Vagina (tissue), 2 donors: ENCODE data around the gene ARHGEF11. TPM values are rescaled to one million over a fixed set of nuclear protein-coding genes. Genes with fewer than 3 reads are reported as not detected.

Experiments
- DNase-seq, 2 donors: peaks; one replicate each; pipeline ENCODE4 v3.0.0-alpha.2; 2017; ENCODE audit errors: extremely low spot score in 2 of 2
- H3K27ac ChIP-seq: fragments of 200-600 bp; sonication (generic); one replicate; pipeline ENCODE4 v1.5.1; 2019
- H3K27me3 ChIP-seq: fragments of 200-600 bp; sonication (generic); one replicate; pipeline ENCODE4 v1.5.1; 2019
- H3K36me3 ChIP-seq, 2 donors: fragments of 200-600 bp; sonication (generic); one replicate each; pipeline ENCODE4 v1.5.1; 2017 to 2019
- H3K4me1 ChIP-seq: fragments of 200-600 bp; sonication (generic); one replicate; pipeline ENCODE4 v1.5.1; 2019
- H3K4me3 ChIP-seq, 2 donors: fragments of 200-600 bp; sonication (generic); 1 replicate in 1 of 2; 2 replicates in 1 of 2; pipeline ENCODE4 v1.5.1; 2016 to 2019
- H3K9me3 ChIP-seq: fragments of 200-600 bp; sonication (generic); one replicate; pipeline ENCODE4 v1.5.1; 2019
- POLR2A ChIP-seq, 2 donors: fragments of 450-650 bp; IDR thresholded peaks; one replicate each; pipeline ENCODE4 v1.6.1; 2017; ENCODE audit warnings: antibody characterized with exemption in 2 of 2, mild to moderate bottlenecking in 2 of 2, moderate library complexity in 2 of 2
- POLR2AphosphoS5 ChIP-seq, 2 donors: sonication (generic); formaldehyde crosslinking; IDR thresholded peaks; one replicate each; pipeline ENCODE4 v1.9.0; 2017; ENCODE audit warnings: antibody characterized with exemption in 2 of 2, mild to moderate bottlenecking in 2 of 2, low read depth in 1 of 2; ENCODE audit not compliant: insufficient read depth in 1 of 2
- intact Hi-C: fragments of 100-400 bp; cut with DNase I; formaldehyde crosslinking; loops from one replicate; pipeline ENCODE4 v1.15.1; 2023
- total RNA-seq: library from RNA; depleted of rRNA; stranded (reverse); fragments of >200 nt; gene quantifications from one replicate; pipeline ENCODE4 v1.2.3, GENCODE V29; 2016
- TF ChIP-seq, protein P1 (sequence below), 3 experiments: fragments of 450-650 bp in 2 of 3; fragments of 200-600 bp in 1 of 3; sonication (generic) in 1 of 3; IDR thresholded peaks; one replicate each; pipeline ENCODE4 v1.5.1; 2017 to 2019; ENCODE audit warnings: antibody characterized with exemption in 3 of 3, mild to moderate bottlenecking in 2 of 3, moderate library complexity in 2 of 3

The ARHGEF11 gene
- total RNA-seq, 1 donor from 2014 or later, result 29.2 TPM

GRCh38 chr1:156970017-156970416, 75.5 kb downstream of the ARHGEF11 start:
- Histone ChIP-seq H3K4me1 (no peaks in the 10 kb centered on the region), H3K27me3 (no peaks in the 10 kb centered on the region), H3K36me3 (peaks cover 0 to 44% of the 10 kb centered on the region in 2 donors), H3K27ac (no peak overlapping the region), H3K9me3 (no peaks in the 10 kb centered on the region), H3K4me3 (no peak overlapping the region)
- intact Hi-C loops, result no loop called here
- TF ChIP-seq, protein P1, sequence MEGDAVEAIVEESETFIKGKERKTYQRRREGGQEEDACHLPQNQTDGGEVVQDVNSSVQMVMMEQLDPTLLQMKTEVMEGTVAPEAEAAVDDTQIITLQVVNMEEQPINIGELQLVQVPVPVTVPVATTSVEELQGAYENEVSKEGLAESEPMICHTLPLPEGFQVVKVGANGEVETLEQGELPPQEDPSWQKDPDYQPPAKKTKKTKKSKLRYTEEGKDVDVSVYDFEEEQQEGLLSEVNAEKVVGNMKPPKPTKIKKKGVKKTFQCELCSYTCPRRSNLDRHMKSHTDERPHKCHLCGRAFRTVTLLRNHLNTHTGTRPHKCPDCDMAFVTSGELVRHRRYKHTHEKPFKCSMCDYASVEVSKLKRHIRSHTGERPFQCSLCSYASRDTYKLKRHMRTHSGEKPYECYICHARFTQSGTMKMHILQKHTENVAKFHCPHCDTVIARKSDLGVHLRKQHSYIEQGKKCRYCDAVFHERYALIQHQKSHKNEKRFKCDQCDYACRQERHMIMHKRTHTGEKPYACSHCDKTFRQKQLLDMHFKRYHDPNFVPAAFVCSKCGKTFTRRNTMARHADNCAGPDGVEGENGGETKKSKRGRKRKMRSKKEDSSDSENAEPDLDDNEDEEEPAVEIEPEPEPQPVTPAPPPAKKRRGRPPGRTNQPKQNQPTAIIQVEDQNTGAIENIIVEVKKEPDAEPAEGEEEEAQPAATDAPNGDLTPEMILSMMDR (IDR thresholded peaks at IDR 0.05), result no peak
- TF ChIP-seq POLR2AphosphoS5 (IDR thresholded peaks at IDR 0.05; ENCODE audit: insufficient read depth in 1 of 2, low read depth in 1 of 2) (no peak), POLR2A (IDR thresholded peaks at IDR 0.05) (no peak)
- DNase-seq, result no peak

GRCh38 chr1:156969496-156969895, 76.0 kb downstream of the ARHGEF11 start:
- no peak for DNase-seq

GRCh38 chr1:156964441-156964840, 81.1 kb downstream of the ARHGEF11 start:
- intact Hi-C loops, result no loop called here
- H3K4me3 ChIP-seq, result no peak overlapping the region
- H3K27ac ChIP-seq, result no peak overlapping the region
- peaks cover 0 to 49% of the 10 kb centered on the region in 2 donors for H3K36me3 ChIP-seq
- no peaks in the 10 kb centered on the region for H3K4me1 ChIP-seq
- no peaks in the 10 kb centered on the region for H3K27me3 ChIP-seq
- DNase-seq, result no peak
- TF ChIP-seq, protein P1 (IDR thresholded peaks at IDR 0.05), result no peak
- TF ChIP-seq POLR2AphosphoS5 (IDR thresholded peaks at IDR 0.05; ENCODE audit: insufficient read depth in 1 of 2, low read depth in 1 of 2) (no peak), POLR2A (IDR thresholded peaks at IDR 0.05) (no peak)
- no peaks in the 10 kb centered on the region for H3K9me3 ChIP-seq

More at GRCh38 chr1:156969496-156969895, 76.0 kb downstream of the ARHGEF11 start:
- intact Hi-C loops, result no loop called here
- Histone ChIP-seq H3K9me3 (no peaks in the 10 kb centered on the region), H3K27ac (no peak overlapping the region), H3K4me1 (no peaks in the 10 kb centered on the region), H3K4me3 (no peak overlapping the region), H3K27me3 (no peaks in the 10 kb centered on the region), H3K36me3 (peaks cover 0 to 41% of the 10 kb centered on the region in 2 donors)
- TF ChIP-seq POLR2AphosphoS5 (IDR thresholded peaks at IDR 0.05; ENCODE audit: insufficient read depth in 1 of 2, low read depth in 1 of 2) (no peak), POLR2A (IDR thresholded peaks at IDR 0.05) (no peak)
- TF ChIP-seq, protein P1 (IDR thresholded peaks at IDR 0.05), result no peak

DNA sequence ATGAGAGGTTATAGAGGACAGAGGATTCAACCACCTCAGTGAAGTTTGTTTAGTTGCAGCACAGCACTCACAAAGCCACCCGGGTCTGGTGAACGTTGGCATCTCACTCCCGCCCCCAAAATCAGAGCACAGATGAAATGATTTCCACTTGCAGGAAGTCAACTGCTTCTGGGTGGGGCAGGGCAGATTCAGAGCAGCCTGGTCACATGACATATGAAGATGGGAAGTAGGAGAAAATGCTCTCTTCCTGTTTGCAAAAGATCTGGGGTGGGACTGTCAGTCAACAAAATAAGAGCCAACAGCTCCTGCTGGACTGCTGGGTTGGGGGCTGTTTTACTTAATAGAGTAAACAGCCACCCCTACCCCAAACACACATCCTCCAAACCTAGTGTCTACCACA, 81.9 kb downstream of the ARHGEF11 start:
- H3K27me3 ChIP-seq, result no peaks in the 10 kb centered on the region
- TF ChIP-seq, protein P1 (IDR thresholded peaks at IDR 0.05), result no peak
- TF ChIP-seq POLR2AphosphoS5 (IDR thresholded peaks at IDR 0.05; ENCODE audit: insufficient read depth in 1 of 2, low read depth in 1 of 2) (no peak), POLR2A (IDR thresholded peaks at IDR 0.05) (no peak)
- H3K4me3 ChIP-seq, result no peak overlapping the region
- H3K4me1 ChIP-seq, result no peaks in the 10 kb centered on the region
- intact Hi-C loops, result no loop called here
- H3K36me3 ChIP-seq, result peaks cover 0 to 47% of the 10 kb centered on the region in 2 donors
- H3K9me3 ChIP-seq, result no peaks in the 10 kb centered on the region
- H3K27ac ChIP-seq, result no peak overlapping the region
- DNase-seq, result no peak

DNA sequence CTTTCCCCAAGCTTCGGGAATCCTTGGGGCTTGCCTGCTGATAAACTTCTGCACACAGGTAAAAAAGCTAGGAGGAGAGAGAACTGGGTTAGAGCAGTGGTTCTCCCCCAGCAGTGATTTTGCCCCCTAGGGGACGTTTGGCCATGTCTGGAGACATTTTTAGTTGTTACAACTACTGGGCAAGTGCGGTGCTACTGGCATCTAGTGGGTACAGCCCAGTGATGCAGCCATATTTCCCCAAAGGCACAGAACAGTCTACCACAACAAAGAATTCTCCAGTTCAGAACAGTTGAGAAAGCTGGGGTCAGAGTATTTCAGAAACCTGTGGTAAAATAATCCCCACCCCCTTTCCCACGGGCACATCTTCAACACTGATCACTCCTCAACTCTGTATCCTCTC, 83.8 kb downstream of the ARHGEF11 start:
- H3K4me3 ChIP-seq, result no peak overlapping the region
- no peaks in the 10 kb centered on the region for H3K4me1 ChIP-seq
- no peak for TF ChIP-seq POLR2AphosphoS5 (IDR thresholded peaks at IDR 0.05; ENCODE audit: insufficient read depth in 1 of 2, low read depth in 1 of 2)
- TF ChIP-seq, protein P1 (IDR thresholded peaks at IDR 0.05), result no peak
- no peak for TF ChIP-seq POLR2A (IDR thresholded peaks at IDR 0.05)
- H3K9me3 ChIP-seq, result no peaks in the 10 kb centered on the region
- no peak overlapping the region for H3K27ac ChIP-seq
- intact Hi-C loops, result no loop called here
- DNase-seq, result no peak
- H3K36me3 ChIP-seq, result peaks cover 0 to 52% of the 10 kb centered on the region in 2 donors
- no peaks in the 10 kb centered on the region for H3K27me3 ChIP-seq
